Fibroblast of lung (primary cell): ENCODE results near the gene XRCC4. TPM values are rescaled to one million over a fixed set of nuclear protein-coding genes. Genes with fewer than 3 reads are reported as not detected.

Experiments used
- DNase-seq, 2 donors: peaks; one replicate each; pipeline versions ENCODE4 v3.0.0 to v3.0.0-alpha.2; 2010; ENCODE audit warnings: low read depth in 2 of 2
- H2AFZ ChIP-seq: 2 replicates; pipeline ENCODE4 v1.5.1; 2012; ENCODE audit warnings: low read length, control low read depth, inconsistent platforms
- H3K27ac ChIP-seq: 2 replicates; pipeline ENCODE4 v1.5.1; 2011; ENCODE audit warnings: low read length, control low read depth; ENCODE audit not compliant: insufficient read depth
- H3K27me3 ChIP-seq: 2 replicates; pipeline ENCODE4 v1.5.1; 2011; ENCODE audit warnings: mild to moderate bottlenecking, low read length; ENCODE audit not compliant: control insufficient read depth, insufficient read depth
- H3K36me3 ChIP-seq: 2 replicates; pipeline ENCODE4 v1.5.1; 2011; ENCODE audit warnings: low read length; ENCODE audit not compliant: control insufficient read depth, insufficient read depth
- H3K4me1 ChIP-seq: 2 replicates; pipeline ENCODE4 v1.5.1; 2011; ENCODE audit warnings: low read length; ENCODE audit not compliant: control insufficient read depth, insufficient read depth; ENCODE audit errors: extremely low read depth
- H3K4me2 ChIP-seq: 2 replicates; pipeline ENCODE4 v1.5.1; 2011; ENCODE audit warnings: low read length, control low read depth; ENCODE audit not compliant: insufficient read depth; ENCODE audit errors: extremely low read depth
- H3K4me3 ChIP-seq, 4 experiments: fragments of 200-600 bp in 1 of 4; sonication (generic) in 1 of 4; replicated peaks in 1 of 4; 2 replicates each; pipeline ENCODE4 v1.5.1; 2011 to 2016; ENCODE audit warnings: low read length in 4 of 4, low read depth in 3 of 4, mild to moderate bottlenecking in 3 of 4, control low read depth in 2 of 4, inconsistent platforms in 1 of 4, mixed read lengths in 1 of 4; ENCODE audit not compliant: insufficient read depth in 1 of 4; ENCODE audit errors: control extremely low read depth in 1 of 4
- H3K79me2 ChIP-seq: 2 replicates; pipeline ENCODE4 v1.5.1; 2012; ENCODE audit warnings: mild to moderate bottlenecking, low read length, inconsistent platforms; ENCODE audit not compliant: control insufficient read depth, insufficient read depth
- H3K9ac ChIP-seq: 2 replicates; pipeline ENCODE4 v1.5.1; 2011; ENCODE audit warnings: mild to moderate bottlenecking, low read length, control low read depth; ENCODE audit not compliant: insufficient read depth
- H3K9me3 ChIP-seq: 2 replicates; pipeline ENCODE4 v1.5.1; 2012; ENCODE audit warnings: low read depth, low read length; ENCODE audit not compliant: control insufficient read depth, insufficient read depth
- H4K20me1 ChIP-seq: 2 replicates; pipeline ENCODE4 v1.5.1; 2011; ENCODE audit warnings: low read length; ENCODE audit not compliant: control insufficient read depth, insufficient read depth; ENCODE audit errors: extremely low read depth
- CTCF ChIP-seq, 2 donors: IDR thresholded peaks in 1 of 2; conservative IDR thresholded peaks in 1 of 2; 1 replicate in 1 of 2; 2 replicates in 1 of 2; pipeline ENCODE4 v1.5.1; 2011 to 2012; ENCODE audit warnings: low read length in 2 of 2, control low read depth in 1 of 2, inconsistent platforms in 1 of 2, low read depth in 1 of 2, mild to moderate bottlenecking in 1 of 2
- EZH2 ChIP-seq: IDR thresholded peaks from 2 replicates; pipeline ENCODE4 v1.5.1; 2012; ENCODE audit warnings: low read length, control low read depth, mild to moderate bottlenecking; ENCODE audit errors: missing control alignments
- polyA plus RNA-seq, 2 donors: library from polyadenylated mRNA; depleted of rRNA in 1 of 2; stranded (reverse) in 1 of 2; unstranded in 1 of 2; fragments of >200 nt; gene quantifications; 2 replicates each; pipeline ENCODE4 v1.2.1, GENCODE V29; 2011 to 2012; ENCODE audit warnings: missing spikeins in 1 of 2
- total RNA-seq: library from RNA; depleted of rRNA; stranded (reverse); fragments of >200 nt; gene quantifications from 2 replicates; pipeline ENCODE4 v1.2.1, GENCODE V29; 2014

The XRCC4 gene
- total and polyA plus RNA-seq, 2 donors (not counting 1 experiment from before 2014, with no cell fraction given): 7.5 to 7.6 TPM

- H3K9me3 ChIP-seq: no peaks in the 10 kb centered on the region
- peaks cover 11% of the 10 kb centered on the region for H3K4me1 ChIP-seq
- H3K36me3 ChIP-seq: no peaks in the 10 kb centered on the region
- no peak overlapping the region for H3K27ac ChIP-seq
- no peak overlapping the region for H3K9ac ChIP-seq
- H3K4me2 ChIP-seq: no peak overlapping the region
- no peak overlapping the region for H2AFZ ChIP-seq
- H3K27me3 ChIP-seq: no peaks in the 10 kb centered on the region
- peak in 1 of 2 donors; percentile 72 for DNase-seq
- H3K4me3 ChIP-seq: peak overlapping the region in 1 of 4 experiments; percentile 14
- no peaks in the 10 kb centered on the region for H3K79me2 ChIP-seq
- TF ChIP-seq CTCF (conservative IDR thresholded peaks at IDR 0.05 in 1 of 2, IDR thresholded peaks at IDR 0.05 in 1 of 2; ENCODE audit: low read depth in 1 of 2, low read length in 2 of 2): no peak
- no peak for TF ChIP-seq EZH2
- no peaks in the 10 kb centered on the region for H4K20me1 ChIP-seq
These were observed 19.5 kb downstream of the XRCC4 start for GRCh38 chr5:83096660-83097339.

GRCh38 chr5:83097689-83098231 lies 20.4 kb downstream of the XRCC4 start:
- Histone ChIP-seq H4K20me1 (no peaks in the 10 kb centered on the region), H2AFZ (no peak overlapping the region), H3K36me3 (no peaks in the 10 kb centered on the region), H3K27me3 (no peaks in the 10 kb centered on the region), H3K79me2 (no peaks in the 10 kb centered on the region), H3K9me3 (no peaks in the 10 kb centered on the region), H3K4me2 (peak overlapping the region; percentile 42), H3K27ac (no peak overlapping the region), H3K4me3 (no peak overlapping the region), H3K4me1 (peaks cover 11% of the 10 kb centered on the region), H3K9ac (no peak overlapping the region)
- TF ChIP-seq EZH2: no peak
- peak; percentile 48 to 82 for DNase-seq

GRCh38 chr5:83099001-83099400 lies 21.7 kb downstream of the XRCC4 start:
- H4K20me1 ChIP-seq: no peaks in the 10 kb centered on the region
- no peak overlapping the region for H2AFZ ChIP-seq
- no peaks in the 10 kb centered on the region for H3K27me3 ChIP-seq
- H3K9me3 ChIP-seq: no peaks in the 10 kb centered on the region
- no peak for DNase-seq
- no peak overlapping the region for H3K4me2 ChIP-seq
- peaks cover 11% of the 10 kb centered on the region for H3K4me1 ChIP-seq
- H3K4me3 ChIP-seq: no peak overlapping the region
- no peaks in the 10 kb centered on the region for H3K36me3 ChIP-seq
- TF ChIP-seq CTCF (conservative IDR thresholded peaks at IDR 0.05 in 1 of 2, IDR thresholded peaks at IDR 0.05 in 1 of 2; ENCODE audit: low read depth in 1 of 2, low read length in 2 of 2) (no peak), EZH2 (no peak)
- no peak overlapping the region for H3K9ac ChIP-seq
- H3K27ac ChIP-seq: no peak overlapping the region
- H3K79me2 ChIP-seq: no peaks in the 10 kb centered on the region
